HG03575 (cell line): ENCODE data around the gene HOGA1.
"Not testable (repeated sequence)": the region's sequence is repeated elsewhere in the genome, so short reads cannot be mapped to it uniquely, and the experiment has no call there.

Experiments
- ATAC-seq: cut with Tn5 transposase; IDR thresholded peaks from one replicate; pipeline ENCODE4 v1.9.1; 2021; ENCODE audit not compliant: unreplicated experiment, insufficient number of reproducible peaks, low FRiP score; ENCODE audit errors: extremely low read depth

HOGA1 gene

DNA sequence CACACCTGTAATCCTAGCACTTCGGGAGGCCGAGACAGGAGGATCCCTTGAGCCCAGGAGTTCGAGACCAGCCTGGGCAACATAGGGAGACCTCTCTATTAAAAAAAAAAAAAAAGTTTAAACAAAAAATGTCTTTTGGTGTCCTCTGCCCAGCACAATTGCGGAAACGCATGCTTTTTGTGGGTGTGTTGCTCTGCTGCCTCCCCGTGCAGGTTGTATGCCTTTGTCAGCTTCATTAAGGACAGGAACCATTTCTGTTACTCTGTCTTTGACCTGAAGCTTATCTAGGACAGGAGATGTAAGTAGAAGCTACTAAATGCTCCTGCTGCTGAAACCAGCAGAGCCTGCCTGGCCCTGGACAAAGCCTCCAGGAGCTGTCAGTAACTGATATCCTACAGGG is 32.9 kb upstream of the HOGA1 start:
- ATAC-seq, result no peak

DNA sequence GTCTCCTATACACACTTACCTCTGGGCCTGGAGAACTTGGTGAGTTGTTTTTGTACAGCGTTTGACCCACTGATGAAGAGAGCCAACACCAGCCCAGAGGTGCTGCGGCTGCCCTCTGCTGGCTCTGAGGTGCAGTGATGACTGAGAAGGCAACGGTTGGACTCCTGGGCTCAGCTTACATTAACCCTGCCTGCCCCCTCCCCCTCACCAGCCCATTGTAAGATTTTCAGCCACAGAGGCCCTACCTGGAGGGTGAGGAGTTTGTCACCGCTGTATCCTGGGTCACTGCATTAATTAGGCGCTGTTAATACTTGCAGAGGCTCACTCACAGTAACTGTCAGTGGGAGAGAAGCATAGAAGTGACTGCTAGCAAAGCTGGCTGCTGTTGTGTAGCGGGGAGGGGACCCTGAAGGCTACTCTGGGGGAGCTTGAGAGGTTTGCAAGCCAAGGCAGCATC is 30.6 kb upstream of the HOGA1 start:
- no peak for ATAC-seq

DNA sequence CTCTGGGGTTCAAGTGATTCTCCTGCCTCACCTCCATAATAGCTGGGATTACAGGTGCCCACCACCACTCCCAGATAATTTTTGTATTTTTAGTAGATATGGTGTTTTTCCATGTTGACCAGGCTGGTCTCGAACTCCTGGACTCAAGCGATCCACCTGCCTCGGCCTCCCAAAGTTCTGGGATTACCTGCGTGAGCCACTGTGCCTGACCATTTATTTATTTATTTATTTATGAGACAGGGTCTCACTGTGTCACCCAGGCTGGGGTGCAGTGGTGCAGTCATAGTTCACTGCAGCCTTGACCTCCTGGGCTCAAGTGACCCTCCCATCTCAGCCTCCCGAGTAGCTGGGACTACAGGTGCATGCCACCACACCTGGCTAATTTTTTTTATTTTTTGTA is 29.9 kb upstream of the HOGA1 start:
- not testable (repeated sequence) for ATAC-seq

DNA sequence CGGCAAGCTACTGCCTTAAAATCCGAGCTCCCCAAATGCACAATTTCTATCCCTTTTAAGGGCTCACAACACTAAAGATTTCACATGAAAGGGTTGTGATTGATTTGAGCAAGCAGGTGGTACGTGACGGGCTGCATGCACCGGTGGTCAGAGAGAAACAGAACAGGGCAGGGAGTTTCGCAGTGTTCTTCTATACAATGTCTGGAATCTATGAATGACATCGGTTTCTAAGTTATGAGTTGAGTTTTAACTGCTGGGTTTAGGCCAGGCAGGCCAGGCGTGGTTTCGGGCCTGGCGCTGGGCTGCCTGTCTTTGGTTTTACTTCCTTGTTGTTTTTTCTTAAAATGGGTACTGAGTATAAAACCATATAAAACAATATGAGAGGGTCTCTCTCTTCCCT is 28.6 kb upstream of the HOGA1 start:
- not testable (repeated sequence) for ATAC-seq

DNA sequence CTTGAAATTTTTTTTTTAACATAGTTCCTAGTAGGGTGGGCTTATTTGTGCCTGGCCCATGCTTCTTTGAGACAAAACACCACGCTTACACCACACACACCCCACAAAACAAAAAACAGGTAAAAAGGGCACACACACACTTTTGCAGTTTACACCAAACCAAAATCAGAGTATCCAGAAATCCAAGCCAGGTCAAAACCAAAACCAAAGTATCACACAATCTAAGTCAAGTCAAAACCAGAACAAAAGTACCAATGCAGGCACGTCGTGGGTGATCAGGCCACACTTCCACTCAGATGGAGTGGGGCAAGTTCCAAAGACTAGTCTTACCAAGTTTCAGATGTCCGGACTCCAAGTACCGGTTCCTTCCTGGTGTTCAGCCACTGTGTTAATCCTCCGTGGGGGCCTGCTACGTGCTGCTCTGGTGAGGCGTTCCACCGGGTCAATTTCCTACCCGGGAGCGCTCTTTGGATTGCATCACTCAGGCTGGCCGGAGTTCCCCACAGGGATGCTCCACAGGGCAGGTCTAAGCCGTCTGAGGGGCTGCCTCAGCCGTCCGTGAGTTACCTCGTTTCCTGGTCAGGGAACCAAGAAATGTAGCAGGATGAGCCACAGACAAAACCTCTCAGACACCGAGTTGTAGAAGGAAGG is 23.3 kb upstream of the HOGA1 start:
- ATAC-seq, result not testable (repeated sequence)

DNA sequence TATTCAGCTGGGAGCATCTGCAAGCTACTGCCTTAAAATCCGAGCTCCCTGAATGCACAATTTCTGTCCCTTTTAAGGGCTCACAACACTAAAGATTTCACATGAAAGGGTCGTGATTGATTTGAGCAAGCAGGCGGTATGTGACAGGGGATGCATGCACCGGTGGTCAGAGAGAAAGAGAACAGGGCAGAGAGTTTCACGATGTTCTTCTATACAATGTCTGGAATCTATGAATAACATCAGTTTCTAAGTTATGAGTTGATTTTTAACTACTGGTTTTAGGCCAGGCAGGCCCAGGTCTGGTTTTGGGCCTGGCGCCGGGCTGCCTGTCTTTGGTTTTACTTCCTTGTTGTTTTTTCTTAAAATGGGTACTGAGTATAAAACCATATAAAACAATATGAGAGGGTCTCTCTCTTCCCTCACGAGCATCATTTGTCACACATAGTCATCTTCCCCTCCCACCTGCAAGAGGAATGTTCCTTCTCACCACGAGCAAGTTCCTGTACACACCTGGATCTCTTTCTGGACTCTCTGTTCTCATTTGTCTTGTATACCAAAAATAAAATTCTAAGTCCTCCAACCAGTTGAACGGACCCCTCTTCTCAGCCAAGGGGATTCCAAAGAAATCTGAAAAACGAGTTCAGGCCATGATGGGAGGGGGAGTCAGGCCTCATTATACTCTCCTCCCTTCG is 22.7 kb upstream of the HOGA1 start:
- not testable (repeated sequence) for ATAC-seq

DNA sequence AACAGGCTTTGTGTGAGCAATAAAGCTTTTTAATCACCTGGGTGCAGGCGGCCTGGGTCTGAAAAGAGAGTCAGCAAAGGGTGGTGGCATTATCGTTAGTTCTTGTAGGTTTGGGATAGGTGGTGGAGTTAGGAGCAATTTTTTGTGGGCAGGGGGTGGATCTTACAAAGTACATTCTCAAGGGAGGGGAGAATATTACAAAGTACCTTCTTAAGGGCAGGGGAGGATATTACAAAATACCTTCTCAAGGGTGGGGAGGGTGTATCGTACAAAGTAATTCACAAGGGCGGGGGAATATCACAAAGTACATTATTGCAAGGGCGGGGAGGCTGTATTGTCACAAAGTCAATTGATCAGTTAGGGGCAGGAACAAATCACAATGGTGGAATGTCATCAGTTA is 21.9 kb upstream of the HOGA1 start:
- not testable (repeated sequence) for ATAC-seq

DNA sequence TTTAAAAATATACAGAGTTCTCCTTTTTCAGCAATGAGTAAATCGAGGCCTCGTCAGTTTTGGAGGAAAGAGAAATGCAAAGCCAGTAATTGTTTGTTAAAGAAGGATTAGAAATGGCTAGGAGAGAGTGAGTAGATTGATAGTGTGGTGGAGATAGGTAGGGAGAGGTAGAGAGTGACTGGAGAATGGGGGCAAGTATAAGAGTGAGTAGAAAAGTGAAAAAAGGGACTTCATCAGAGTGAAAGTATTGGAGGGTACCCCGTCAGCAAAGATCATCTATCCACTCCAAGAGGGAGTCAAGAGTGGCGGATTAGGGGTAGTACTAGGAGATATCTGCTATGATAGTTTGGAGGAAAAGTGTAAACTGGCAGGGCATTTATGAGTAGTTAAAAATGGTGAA is 20.9 kb upstream of the HOGA1 start:
- no peak for ATAC-seq

DNA sequence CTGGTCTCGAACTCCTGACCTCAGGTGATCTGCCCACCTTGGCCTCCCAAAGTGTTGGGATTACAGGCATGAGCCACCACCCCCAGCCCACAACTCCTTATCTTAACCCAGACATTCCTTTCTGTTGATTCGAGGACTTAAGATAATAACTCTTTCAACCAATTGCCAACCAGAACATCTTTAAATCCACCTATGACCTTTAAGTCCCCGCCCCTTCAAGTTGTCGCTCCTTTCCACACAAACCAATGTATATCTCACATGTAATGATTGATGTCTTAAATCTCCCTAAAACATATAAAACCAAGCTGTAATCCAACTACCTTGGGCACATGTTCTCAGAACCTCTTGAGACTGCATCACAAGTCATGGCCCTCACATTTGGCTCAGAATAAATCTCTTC is 19.4 kb upstream of the HOGA1 start:
- no peak for ATAC-seq

DNA sequence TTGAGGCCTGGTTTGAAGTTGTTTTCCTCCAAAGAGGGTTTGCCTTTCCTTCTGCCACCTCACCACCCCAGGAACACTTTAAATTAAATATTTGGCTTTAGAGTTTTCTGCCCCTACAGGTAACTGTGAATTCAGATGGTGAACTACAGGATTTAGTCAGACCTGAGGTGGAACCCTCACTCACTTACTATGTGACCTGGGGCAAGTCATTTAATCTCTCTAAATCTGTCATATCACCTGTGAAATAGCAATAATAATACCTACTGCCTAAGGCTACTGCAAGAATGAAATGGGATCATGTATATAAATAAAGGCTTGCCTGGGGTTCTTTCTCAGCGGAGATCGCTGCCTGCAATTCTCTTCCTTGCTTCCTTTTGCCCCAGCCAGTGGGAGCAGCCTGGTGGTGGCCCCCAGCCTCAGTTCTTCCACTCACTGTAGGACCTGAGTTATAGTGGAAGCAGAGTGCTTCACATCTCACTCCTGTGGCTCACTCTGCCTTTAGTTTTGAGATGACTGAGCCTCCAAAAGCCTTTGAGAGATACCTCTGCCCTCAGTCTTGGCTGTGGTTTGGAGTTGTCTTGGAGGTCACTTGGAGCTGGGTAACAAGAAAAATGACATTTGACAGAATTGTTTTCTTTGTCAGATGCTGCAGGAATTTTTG is 17.7 kb upstream of the HOGA1 start:
- ATAC-seq, result no peak

DNA sequence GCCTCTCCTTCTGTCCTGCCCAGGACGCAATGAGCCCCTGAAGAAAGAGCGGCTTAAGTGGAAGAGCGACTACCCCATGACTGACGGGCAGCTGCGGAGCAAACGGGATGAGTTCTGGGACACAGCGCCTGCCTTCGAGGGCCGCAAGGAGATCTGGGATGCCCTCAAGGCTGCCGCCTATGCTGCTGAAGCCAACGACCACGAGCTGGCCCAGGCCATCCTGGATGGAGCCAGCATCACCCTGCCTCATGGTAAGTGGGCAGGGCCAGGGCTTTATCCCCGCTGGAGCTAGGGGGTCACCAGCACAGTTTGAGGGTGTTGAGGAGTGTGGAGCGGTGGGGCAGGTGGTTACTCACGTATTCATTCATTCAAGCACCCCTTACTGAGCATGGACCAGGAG is 16.3 kb upstream of the HOGA1 start:
- no peak for ATAC-seq

DNA sequence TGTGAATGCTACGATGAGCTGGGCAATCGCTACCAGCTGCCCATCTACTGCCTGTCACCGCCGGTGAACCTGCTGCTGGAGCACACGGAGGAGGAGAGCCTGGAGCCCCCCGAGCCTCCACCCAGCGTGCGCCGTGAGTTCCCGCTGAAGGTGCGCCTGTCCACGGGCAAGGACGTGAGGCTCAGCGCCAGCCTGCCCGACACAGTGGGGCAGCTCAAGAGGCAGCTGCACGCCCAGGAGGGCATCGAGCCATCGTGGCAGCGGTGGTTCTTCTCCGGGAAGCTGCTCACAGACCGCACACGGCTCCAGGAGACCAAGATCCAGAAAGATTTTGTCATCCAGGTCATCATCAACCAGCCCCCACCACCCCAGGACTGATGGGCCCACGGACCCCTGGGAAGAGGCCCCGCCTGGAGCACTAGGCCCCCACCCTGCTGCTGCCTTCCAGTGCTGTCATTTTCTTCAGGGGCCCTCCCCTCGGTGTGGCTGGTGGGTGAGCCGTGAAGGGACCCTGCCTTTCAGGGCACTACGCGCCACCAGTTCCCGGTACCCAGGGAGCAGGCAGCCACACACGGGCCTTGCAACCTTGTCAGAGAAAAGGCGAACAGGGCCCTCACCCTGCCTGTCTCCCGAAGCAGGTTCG is 13.9 kb upstream of the HOGA1 start:
- ATAC-seq, result no peak

DNA sequence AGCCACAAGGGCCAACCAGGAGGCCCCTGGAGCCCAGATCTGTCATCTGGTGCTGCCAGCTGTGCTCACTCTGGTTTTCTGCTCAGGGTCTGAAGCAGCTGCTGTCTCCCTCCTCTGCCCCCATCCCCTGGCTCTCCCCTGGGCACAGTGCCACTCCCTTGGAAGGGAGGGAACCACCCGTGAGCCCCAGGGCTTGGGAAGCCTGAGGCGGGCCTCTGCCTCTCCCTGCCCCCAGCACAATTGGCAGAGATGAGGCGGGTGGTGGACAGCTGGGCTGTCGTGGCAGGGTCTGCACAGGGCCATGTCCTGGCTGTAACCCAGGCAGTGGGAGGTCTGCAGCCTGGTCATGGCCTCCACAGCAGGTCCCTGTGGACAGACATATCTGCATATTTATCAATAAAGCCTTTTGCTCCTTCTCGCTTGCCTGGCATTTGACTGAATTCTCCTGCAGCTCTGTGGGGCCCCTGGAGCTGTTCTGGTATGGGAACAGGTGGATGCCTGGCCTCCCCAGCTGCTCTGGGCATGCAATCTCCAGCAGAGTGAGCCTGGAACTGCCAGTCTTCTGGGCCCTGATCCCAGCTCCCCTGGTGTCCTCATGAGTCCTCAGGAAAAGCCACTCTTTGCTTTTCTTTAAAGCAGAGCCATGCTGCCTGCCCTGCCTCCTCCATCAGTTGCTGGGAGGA is 13.3 kb upstream of the HOGA1 start:
- ATAC-seq, result no peak

DNA sequence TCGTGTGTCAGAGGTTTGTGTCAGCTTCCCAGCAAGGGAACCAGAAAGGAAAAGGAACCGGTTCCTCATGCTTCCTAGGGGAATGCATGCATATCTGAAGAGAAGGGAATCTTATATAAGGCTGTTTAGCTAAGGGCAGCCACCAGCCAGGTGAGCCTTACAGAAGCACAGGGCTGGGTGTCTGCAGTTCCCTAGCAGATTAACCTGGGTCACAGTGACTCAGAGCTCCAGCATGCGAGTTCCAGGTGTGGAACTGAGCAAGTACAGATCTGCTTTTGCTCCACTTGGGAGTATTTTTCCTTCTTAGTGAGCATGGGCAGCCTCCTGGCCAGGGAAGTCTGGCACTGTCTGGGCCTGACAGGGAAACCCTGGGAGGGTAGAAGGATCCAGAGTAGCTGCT is 12.6 kb upstream of the HOGA1 start:
- ATAC-seq, result no peak

DNA sequence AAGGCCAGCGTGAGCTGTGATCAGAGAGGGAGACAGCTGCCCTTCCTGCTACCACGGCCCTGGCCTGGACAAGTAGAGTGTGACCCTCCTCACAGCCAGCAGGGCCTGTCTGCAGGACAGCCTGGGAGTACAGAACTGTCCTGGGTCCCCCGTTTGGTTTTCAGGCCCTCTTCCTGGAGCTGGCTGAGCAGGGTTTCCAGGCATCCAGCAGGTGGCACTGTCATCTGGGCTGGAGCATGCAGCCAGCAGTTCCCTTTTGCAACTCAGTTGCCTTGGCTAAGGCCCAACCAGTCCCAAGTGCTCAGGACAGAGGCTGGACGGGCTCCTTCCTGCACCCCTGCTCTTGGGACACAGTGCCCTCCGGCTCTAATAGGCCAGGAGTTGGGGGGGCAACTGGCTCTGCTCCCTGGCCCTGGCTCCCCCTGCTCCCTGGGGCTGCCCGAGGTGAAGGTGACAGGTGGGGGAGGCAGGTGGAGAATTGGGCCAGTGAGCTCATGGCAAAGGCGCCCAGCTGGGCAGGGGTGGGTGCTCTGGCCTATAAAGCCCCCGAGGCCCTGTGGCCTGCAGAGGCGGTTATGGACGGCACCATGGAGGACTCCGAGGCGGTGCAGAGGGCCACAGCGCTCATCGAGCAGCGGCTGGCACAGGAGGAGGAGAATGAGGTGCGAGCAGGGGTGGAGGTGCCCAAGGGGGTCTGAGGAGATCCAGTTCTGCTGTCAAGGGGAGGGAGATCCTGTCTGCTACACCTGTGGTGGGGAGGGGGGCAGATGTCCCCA is 11.8 kb upstream of the HOGA1 start, which contains the start of gene ANKRD2:
Gene ANKRD2, plus strand, starts transcription at position 566 of the 776 bp plus-strand sequence. Its CDS starts 10 bp downstream, at position 576.
- ATAC-seq, result no peak

DNA sequence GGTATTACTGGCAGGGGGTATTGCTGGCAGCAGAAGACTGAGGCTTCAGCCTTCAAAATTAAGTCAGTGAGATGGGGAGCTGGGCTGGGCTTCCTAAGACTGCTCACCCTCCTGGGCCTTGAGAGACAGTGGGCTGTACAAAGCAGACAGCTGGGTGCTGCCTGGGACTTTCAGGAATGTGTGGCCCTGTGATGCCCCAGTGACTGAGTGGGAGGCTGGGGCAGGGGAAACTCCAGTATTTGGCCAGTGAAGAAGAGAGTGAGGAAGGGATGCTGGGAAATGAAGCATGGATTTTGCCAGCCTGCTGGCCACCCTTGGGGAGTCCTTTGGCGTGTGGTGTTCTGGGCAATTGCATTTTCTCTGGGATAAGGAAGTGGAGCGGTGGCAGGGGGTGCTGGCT is 11.2 kb upstream of the HOGA1 start:
- no peak for ATAC-seq

DNA sequence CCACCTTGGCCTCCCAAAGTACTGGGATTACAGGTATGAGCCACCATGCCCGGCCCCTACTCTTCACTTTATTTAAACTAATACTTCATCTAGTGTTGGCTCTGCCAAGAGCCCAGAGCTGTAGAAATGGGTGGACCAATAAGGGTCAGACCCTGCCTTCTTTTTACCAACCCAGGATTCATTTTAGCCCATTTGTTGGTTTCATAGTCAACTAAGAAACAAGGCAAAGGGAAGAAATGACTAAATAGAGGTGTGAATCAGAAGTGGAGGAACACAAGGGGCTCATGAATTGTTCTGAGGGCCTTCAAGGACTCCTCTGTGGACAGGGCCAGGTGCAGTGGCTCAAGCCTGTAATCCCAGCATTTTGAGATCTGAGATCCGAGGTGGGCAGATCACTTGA is 10.5 kb upstream of the HOGA1 start:
- ATAC-seq, result no peak

DNA sequence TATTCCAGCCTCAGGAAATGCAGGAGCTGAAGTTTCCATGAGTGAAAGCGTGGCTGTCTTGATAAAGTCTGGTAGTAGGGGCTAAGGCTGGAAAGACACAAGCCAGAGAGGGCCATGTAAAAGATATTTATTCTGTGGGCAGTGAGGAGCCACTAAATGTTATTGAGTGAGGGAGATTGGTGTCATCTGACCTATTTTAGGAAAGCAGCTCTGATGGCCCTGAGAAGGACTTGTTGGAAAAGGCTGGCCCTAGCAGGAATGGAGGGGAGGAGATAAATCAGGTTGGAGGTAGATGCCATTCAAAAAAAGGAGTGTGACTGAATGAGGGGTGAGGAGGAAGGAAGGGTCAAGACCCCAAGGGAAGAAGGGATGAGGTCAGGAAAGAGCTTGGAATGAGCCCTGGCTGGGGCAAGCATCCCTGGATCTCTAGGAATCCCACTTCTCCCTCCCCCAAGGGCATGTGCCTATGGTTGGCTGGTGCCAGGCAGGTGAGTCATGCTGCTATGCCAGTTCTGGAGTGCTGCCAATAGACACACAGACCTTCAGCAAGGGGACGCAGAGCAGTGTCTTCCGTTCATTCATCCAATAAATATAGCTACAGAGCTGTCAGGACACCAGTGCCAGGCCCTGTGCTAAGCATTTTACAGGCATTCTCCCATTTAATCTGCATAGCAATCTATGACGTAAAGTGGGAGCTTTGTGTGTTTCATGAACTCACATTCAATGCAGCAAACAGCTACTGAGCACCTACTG is 9.6 kb upstream of the HOGA1 start:
- no peak for ATAC-seq
